GM21723 (cell line): ENCODE data around the gene RNU4-1.
A peak's percentile ranks its signal among the peaks of the same experiment; 100 is the strongest.
"Not testable (repeated sequence)": the region's sequence is repeated elsewhere in the genome, so short reads cannot be mapped to it uniquely, and the experiment has no call there.

Source experiments
- ATAC-seq: cut with Tn5 transposase; IDR thresholded peaks from one replicate; pipeline ENCODE4 v1.9.1; 2021; ENCODE audit warnings: mild to moderate bottlenecking, moderate library complexity; ENCODE audit not compliant: unreplicated experiment

Gene RNU4-1

GRCh38 chr12:120259418-120260202 lies 33.4 kb downstream of the RNU4-1 start:
- no peak for ATAC-seq

- ATAC-seq: no peak
Measured at GRCh38 chr12:120258323-120258896, 34.6 kb downstream of the RNU4-1 start.

GRCh38 chr12:120257041-120257821 lies 35.8 kb downstream of the RNU4-1 start:
- no peak for ATAC-seq

GRCh38 chr12:120254809-120255208 lies 38.2 kb downstream of the RNU4-1 start:
- ATAC-seq: no peak

GRCh38 chr12:120253313-120253712 lies 39.7 kb downstream of the RNU4-1 start:
- peak; percentile 60 for ATAC-seq

- ATAC-seq: no peak
Measured at GRCh38 chr12:120252071-120252906, 40.7 kb downstream of the RNU4-1 start.

- not testable (repeated sequence) for ATAC-seq
Measured at GRCh38 chr12:120251364-120252070, 41.5 kb downstream of the RNU4-1 start.

- no peak for ATAC-seq
Measured at GRCh38 chr12:120249875-120250795, 42.9 kb downstream of the RNU4-1 start.

GRCh38 chr12:120249266-120249874 lies 43.7 kb downstream of the RNU4-1 start:
- ATAC-seq: no peak

GRCh38 chr12:120247621-120248030 lies 45.4 kb downstream of the RNU4-1 start:
- no peak for ATAC-seq

- ATAC-seq: no peak
Measured at GRCh38 chr12:120247183-120247582, 45.9 kb downstream of the RNU4-1 start.

- not testable (repeated sequence) for ATAC-seq
Measured at GRCh38 chr12:120246705-120247104, 46.3 kb downstream of the RNU4-1 start.
